ENCODE data around the gene GCH1.
"Not testable (repeated sequence)": the region's sequence is repeated elsewhere in the genome, so short reads cannot be mapped to it uniquely, and the experiment has no call there.

The GCH1 gene, protein sequence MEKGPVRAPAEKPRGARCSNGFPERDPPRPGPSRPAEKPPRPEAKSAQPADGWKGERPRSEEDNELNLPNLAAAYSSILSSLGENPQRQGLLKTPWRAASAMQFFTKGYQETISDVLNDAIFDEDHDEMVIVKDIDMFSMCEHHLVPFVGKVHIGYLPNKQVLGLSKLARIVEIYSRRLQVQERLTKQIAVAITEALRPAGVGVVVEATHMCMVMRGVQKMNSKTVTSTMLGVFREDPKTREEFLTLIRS

DNA sequence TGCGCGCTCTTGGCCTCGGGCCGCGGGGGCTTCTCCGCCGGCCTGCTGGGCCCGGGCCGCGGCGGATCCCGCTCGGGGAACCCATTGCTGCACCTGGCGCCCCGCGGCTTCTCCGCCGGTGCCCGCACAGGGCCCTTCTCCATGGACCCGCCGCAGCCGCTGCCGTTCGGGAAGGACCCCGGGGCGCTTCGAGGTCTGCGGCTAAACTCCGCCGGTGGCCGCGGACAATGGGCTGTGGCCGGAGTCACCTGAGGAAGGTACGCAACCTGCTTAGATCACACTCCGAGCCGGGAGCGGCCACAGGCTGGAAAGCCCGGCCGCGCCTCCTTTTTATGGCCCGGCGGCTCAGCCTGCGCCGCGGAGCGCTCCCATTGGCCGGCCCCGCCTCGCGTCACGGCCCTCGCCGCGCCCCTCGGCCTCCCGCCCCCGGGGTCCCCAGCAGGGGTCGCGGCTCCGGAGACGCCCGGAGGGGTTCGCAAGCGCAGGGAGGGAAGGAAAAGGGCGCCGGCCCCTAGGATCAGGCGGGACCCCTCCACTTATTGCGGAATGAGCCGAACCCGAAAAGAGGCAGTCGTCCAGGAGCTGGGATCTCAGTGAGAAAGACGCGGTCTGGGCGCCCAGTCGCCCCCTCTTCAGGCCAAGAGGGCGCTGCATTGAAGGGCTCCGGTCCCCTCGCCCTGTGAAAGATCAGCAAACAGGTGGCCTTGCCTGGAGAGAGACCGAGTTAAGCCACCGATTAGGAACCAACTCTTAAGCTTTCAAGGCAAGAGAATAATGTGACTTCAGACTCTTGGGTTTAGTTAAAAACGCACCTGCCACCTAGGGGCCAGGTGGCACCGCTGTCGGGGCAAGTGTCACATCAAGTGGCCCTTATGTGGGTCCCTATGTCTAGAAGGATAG lies at the start of gene GCH1:
TSS of gene GCH1 (minus strand) at position 306 of the 900 bp plus-strand sequence. CDS start at position 143, 163 bp downstream.
- H3K9me3 Mint-ChIP-seq, result no peaks in the 10 kb centered on the region
- ATAC-seq (peak; percentile 82), DNase-seq (peak; percentile 79 to 85)
- peak within 1 kb of the TSS; percentile 90 for H3K27ac Mint-ChIP-seq
- no peaks in the 10 kb centered on the region for H3K27me3 Mint-ChIP-seq
- H3K4me3 Mint-ChIP-seq, result peak within 1 kb of the TSS; percentile 88 to 89
- H3K4me1 Mint-ChIP-seq, result peaks cover 34% of the 10 kb centered on the region

- Mint-ChIP-seq H3K27ac (no peak overlapping the region), H3K4me3 (no peak overlapping the region), H3K9me3 (peaks cover 5 to 15% of the 10 kb centered on the region in 2 donors), H3K4me1 (no peaks in the 10 kb centered on the region), H3K27me3 (no peaks in the 10 kb centered on the region)
- no peak for DNase-seq
- ATAC-seq, result no peak
Measured at GRCh38 chr14:54947230-54947629, 44.6 kb upstream of the GCH1 start.

DNA sequence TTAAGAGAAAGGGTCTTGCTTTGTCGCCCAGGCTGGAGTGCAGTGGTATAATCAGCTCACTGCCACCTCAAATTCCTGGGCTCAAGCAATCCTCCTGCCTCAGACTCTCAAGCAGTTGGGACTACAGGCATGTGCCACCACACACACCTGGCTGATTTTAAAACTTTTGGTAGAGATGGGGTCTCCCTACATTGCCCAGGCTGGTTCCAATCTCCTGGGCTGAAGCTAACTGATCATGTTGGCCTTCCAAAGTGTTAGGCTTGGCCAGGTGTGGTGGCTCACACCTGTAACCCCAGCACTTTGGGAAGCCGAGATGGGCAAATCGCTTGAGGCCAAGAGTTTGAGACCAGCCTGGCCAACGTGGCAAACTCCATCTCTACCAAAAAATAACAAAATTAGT lies 43.9 kb upstream of the GCH1 start:
- DNase-seq (no peak), ATAC-seq (no peak)
- no peak overlapping the region for H3K27ac Mint-ChIP-seq
- H3K9me3 Mint-ChIP-seq, result peaks cover 5 to 15% of the 10 kb centered on the region in 2 donors
- no peak overlapping the region for H3K4me3 Mint-ChIP-seq
- H3K27me3 Mint-ChIP-seq, result no peaks in the 10 kb centered on the region
- no peaks in the 10 kb centered on the region for H3K4me1 Mint-ChIP-seq

- Mint-ChIP-seq H3K27ac (peak overlapping the region in 1 of 2 donors; percentile 84), H3K9me3 (peaks cover 5 to 9% of the 10 kb centered on the region in 2 donors), H3K27me3 (no peaks in the 10 kb centered on the region), H3K4me3 (no peak overlapping the region), H3K4me1 (no peaks in the 10 kb centered on the region)
- no peak for ATAC-seq
- no peak for DNase-seq
Measured at GRCh38 chr14:54944737-54945391, 42.2 kb upstream of the GCH1 start.

DNA sequence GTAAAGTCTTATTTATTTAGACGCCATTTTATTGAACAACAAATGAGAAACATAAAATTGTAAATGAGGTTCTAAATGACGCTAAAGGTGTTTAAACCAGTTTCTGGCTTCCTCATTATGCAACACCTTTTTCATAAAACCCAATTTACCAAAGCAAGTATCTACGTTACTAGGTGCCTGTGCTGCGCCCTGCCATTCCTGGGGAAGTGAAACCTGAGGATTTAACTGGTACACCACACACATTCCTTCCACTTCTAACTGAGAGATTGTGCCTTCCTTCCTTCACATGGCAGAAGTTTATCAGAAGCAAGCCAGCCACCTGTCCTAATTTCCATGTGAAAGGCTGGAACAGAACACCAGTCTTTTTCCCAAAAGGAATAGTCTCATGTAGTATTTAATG lies 40.3 kb upstream of the GCH1 start:
- Mint-ChIP-seq H3K27ac (no peak overlapping the region), H3K4me1 (no peaks in the 10 kb centered on the region), H3K9me3 (no peaks in the 10 kb centered on the region), H3K4me3 (no peak overlapping the region), H3K27me3 (no peaks in the 10 kb centered on the region)
- ATAC-seq, result no peak
- DNase-seq, result no peak

DNA sequence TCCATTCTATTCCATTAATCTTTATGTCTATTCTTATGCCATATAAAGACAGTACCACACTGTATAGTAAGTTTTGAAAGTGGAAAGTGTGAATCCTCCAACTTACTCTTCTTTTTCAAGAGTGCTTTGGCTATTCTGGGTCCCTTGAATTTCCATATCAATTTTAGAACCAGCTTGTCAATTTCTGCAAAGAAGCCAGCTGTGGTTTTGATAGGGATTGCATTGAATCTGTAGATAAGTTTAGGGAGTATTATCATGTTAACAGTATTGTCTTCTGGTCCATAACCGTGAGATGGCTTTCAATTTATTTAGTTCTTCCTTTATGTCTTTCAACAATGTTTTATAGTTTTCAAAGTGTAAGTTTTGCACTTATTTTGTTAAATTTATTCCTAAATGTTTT lies 34.2 kb upstream of the GCH1 start:
- no peaks in the 10 kb centered on the region for H3K9me3 Mint-ChIP-seq
- H3K4me1 Mint-ChIP-seq, result no peaks in the 10 kb centered on the region
- no peak for DNase-seq
- H3K4me3 Mint-ChIP-seq, result no peak overlapping the region
- H3K27me3 Mint-ChIP-seq, result no peaks in the 10 kb centered on the region
- no peak for ATAC-seq
- H3K27ac Mint-ChIP-seq, result no peak overlapping the region

- Mint-ChIP-seq H3K4me1 (peaks cover 8% of the 10 kb centered on the region), H3K4me3 (no peak overlapping the region), H3K27ac (no peak overlapping the region), H3K27me3 (no peaks in the 10 kb centered on the region), H3K9me3 (no peaks in the 10 kb centered on the region)
- DNase-seq (no peak), ATAC-seq (no peak)
Measured at GRCh38 chr14:54935958-54936357, 33.3 kb upstream of the GCH1 start.

- Mint-ChIP-seq H3K9me3 (no peaks in the 10 kb centered on the region), H3K4me3 (no peak overlapping the region), H3K4me1 (peaks cover 9% of the 10 kb centered on the region), H3K27me3 (no peaks in the 10 kb centered on the region), H3K27ac (no peak overlapping the region)
- no peak for ATAC-seq
- no peak for DNase-seq
Measured at GRCh38 chr14:54935100-54935499, 32.5 kb upstream of the GCH1 start.

- Mint-ChIP-seq H3K27ac (no peak overlapping the region), H3K4me3 (no peak overlapping the region)
Measured at GRCh38 chr14:54933006-54933405, 30.4 kb upstream of the GCH1 start.

GRCh38 chr14:54931598-54932340 lies 29.1 kb upstream of the GCH1 start:
- H3K27me3 Mint-ChIP-seq, result no peaks in the 10 kb centered on the region
- no peak overlapping the region for H3K4me3 Mint-ChIP-seq
- H3K9me3 Mint-ChIP-seq, result no peaks in the 10 kb centered on the region
- ATAC-seq, result no peak
- H3K27ac Mint-ChIP-seq, result no peak overlapping the region
- no peak for DNase-seq
- H3K4me1 Mint-ChIP-seq, result peaks cover 9% of the 10 kb centered on the region

More at GRCh38 chr14:54933006-54933405, 30.4 kb upstream of the GCH1 start:
- H3K27me3 Mint-ChIP-seq, result no peaks in the 10 kb centered on the region
- no peak for ATAC-seq
- H3K9me3 Mint-ChIP-seq, result no peaks in the 10 kb centered on the region
- peaks cover 9% of the 10 kb centered on the region for H3K4me1 Mint-ChIP-seq
- DNase-seq, result no peak

DNA sequence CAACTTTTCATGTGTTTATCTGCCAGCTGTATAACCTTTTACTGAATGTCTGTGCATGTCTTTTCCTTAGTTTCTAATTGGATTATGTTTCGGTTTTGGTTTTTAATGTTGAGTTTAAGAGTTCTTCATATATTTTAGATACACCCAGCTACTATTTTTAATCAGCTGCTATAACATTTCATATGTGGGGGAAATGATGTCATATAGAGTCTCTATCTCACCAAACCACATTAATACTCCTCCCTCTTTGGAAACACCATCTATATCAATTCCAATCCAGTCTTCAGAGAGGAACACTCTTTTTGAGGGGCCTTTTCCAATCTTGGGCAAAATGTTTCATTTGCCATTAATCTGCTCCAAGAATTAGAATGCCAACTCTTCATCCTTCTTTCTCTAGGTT lies 28.5 kb upstream of the GCH1 start:
- no peaks in the 10 kb centered on the region for H3K9me3 Mint-ChIP-seq
- H3K4me1 Mint-ChIP-seq, result peaks cover 9% of the 10 kb centered on the region
- no peak overlapping the region for H3K4me3 Mint-ChIP-seq
- no peak overlapping the region for H3K27ac Mint-ChIP-seq
- H3K27me3 Mint-ChIP-seq, result peaks cover 3% of the 10 kb centered on the region
- ATAC-seq (no peak), DNase-seq (no peak)

DNA sequence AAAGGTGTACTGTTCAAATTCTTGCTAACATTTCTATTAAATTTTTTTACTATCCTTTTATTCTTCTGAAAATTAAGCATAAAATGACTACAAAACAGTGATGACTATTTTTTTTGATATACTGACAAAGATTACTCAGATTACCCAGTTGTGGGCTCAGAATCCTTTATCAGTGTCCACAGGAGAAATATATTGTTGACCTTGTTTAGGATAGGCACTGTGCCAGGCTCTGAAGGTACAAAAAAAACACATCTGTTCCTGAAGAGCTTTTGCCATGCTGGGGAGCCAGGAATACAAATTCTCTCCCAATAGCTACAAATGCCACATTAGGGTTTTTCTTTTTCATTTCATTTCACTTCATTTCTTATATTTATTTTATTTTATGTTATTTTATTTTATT lies 26.9 kb upstream of the GCH1 start:
- DNase-seq, result no peak
- Mint-ChIP-seq H3K27me3 (peaks cover 13% of the 10 kb centered on the region), H3K9me3 (no peaks in the 10 kb centered on the region), H3K27ac (no peak overlapping the region), H3K4me3 (no peak overlapping the region), H3K4me1 (peaks cover 9% of the 10 kb centered on the region)
- ATAC-seq, result no peak

DNA sequence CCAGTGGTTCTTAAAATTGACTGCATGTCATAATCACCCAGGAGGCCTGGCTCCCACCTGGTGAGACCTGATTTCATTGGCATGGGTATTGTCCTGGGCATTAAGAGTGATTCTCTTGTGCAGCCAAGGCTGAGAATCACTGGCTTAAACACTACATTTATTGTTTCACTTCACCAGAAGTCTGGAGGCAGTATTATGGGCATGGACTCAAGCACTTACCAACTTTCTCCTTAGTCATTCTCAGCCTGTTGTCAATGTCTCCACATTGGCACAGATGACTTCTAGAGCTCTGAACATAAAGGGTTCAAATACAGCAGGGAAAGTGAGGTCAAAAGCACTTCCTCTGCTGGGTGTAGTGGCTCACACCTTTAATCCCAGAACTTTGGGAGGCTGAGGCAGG lies 25.6 kb upstream of the GCH1 start:
- peaks cover 13% of the 10 kb centered on the region for H3K27me3 Mint-ChIP-seq
- H3K27ac Mint-ChIP-seq, result no peak overlapping the region
- H3K4me1 Mint-ChIP-seq, result peaks cover 9% of the 10 kb centered on the region
- ATAC-seq (no peak), DNase-seq (no peak)
- H3K9me3 Mint-ChIP-seq, result no peaks in the 10 kb centered on the region
- H3K4me3 Mint-ChIP-seq, result no peak overlapping the region

DNA sequence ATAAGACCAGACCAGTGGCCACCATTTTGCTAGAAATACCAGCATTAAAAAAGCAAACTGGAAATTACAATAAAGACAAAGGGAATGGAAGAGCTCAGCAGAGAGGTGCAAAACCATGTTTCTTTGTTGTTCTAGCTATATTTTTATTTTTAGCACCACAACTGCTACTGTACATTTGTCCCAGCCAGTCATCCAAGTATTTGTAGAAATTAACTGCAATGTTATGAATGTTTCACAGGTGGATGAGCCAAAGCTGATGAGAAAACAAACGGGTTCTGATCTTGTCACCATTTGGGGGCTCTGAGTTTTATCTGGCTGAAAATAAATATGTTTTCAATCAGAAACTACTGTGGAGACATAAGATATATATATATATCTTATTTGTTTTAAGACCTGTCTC lies 24.9 kb upstream of the GCH1 start:
- Mint-ChIP-seq H3K4me3 (no peak overlapping the region), H3K27me3 (peaks cover 13% of the 10 kb centered on the region)
- ATAC-seq, result no peak

DNA sequence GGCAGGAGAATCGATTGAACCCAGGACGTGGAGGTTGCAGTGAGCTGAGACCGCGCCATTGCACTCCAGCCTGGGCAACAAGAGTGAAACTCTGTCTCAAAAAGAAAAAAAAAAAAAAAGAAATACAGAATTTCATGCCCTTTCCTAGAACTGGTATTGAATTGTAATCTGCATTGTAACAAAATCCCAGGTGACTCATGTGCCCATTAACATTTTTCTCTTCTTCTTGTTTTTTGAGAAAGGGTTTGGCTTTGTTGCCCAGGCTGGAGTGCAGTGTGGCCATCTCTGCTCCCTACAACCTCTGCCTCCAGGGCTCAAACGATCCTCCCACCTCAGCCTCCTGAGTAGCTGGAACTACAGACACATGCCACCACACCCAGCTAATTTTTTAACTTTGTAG lies 23.9 kb upstream of the GCH1 start:
- peaks cover 13% of the 10 kb centered on the region for H3K27me3 Mint-ChIP-seq
- H3K4me3 Mint-ChIP-seq, H3K9me3 Mint-ChIP-seq, ATAC-seq, H3K27ac Mint-ChIP-seq, DNase-seq, H3K4me1 Mint-ChIP-seq: not testable (repeated sequence)

More for the DNA sequence above, 24.9 kb upstream of the GCH1 start:
- H3K27ac Mint-ChIP-seq, result peak overlapping the region in 1 of 2 donors; percentile 29
- DNase-seq, result no peak
- peaks cover 9% of the 10 kb centered on the region for H3K4me1 Mint-ChIP-seq
- H3K9me3 Mint-ChIP-seq, result no peaks in the 10 kb centered on the region

Measured in stimulated activated naive CD8-positive, alpha-beta T cell treated with anti-CD3 and anti-CD28 coated beads, Interleukin-15, amount 100 ng/mL, for 72 hours (primary cell).